HepG2 (cell line): ENCODE measurements around the gene TNFRSF21. TPM values are rescaled to one million over a fixed set of nuclear protein-coding genes. Genes with fewer than 3 reads are reported as not detected.
A peak's percentile ranks its signal among the peaks of the same experiment; 100 is the strongest.

ENCODE experiments used
- FOXK2 ChIP-seq: fragments of 450-650 bp; IDR thresholded peaks from 2 replicates; pipeline ENCODE4 v1.6.1; 2016
- FOXM1 ChIP-seq: sonication (generic); formaldehyde crosslinking; IDR thresholded peaks from 2 replicates; pipeline ENCODE4 v1.5.0; 2020; ENCODE audit warnings: missing genetic modification reagents
- HCFC1 ChIP-seq: fragments of 150-350 bp; IDR thresholded peaks from 2 replicates; pipeline ENCODE4 v1.6.1; 2014; ENCODE audit warnings: low read depth, low read length
- HES4 ChIP-seq: sonication (generic); formaldehyde crosslinking; IDR thresholded peaks from 2 replicates; pipeline ENCODE4 v1.9.0; 2021; ENCODE audit warnings: mild to moderate bottlenecking, missing genetic modification reagents, borderline replicate concordance
- HOXD1 ChIP-seq: sonication (generic); formaldehyde crosslinking; IDR thresholded peaks from 2 replicates; pipeline ENCODE4 v1.5.0; 2020; ENCODE audit warnings: missing genetic modification reagents
- KDM6A ChIP-seq: IDR thresholded peaks from 2 replicates; pipeline ENCODE4 v1.6.1; 2016; ENCODE audit warnings: low read depth
- KLF6 ChIP-seq: IDR thresholded peaks from 2 replicates; pipeline ENCODE4 v1.8.0; 2016; ENCODE audit warnings: missing biosample characterization, missing genetic modification reagents
- RBM22 ChIP-seq: fragments of 200-400 bp; formaldehyde crosslinking; optimal IDR thresholded peaks from 2 replicates; pipeline ENCODE3; 2017; ENCODE audit warnings: mild to moderate bottlenecking, low read length, moderate library complexity
- REL ChIP-seq: sonication (generic); formaldehyde crosslinking; conservative IDR thresholded peaks from 2 replicates; pipeline ENCODE4 v1.8.0; 2022; ENCODE audit warnings: mild to moderate bottlenecking, missing genetic modification reagents, moderate library complexity
- SAFB2 ChIP-seq: sonication (generic); formaldehyde crosslinking; IDR thresholded peaks from 2 replicates; pipeline ENCODE4 v1.5.1; 2020; ENCODE audit warnings: missing genetic modification reagents, low read depth, mild to moderate bottlenecking, borderline replicate concordance
- SALL1 ChIP-seq: sonication (generic); formaldehyde crosslinking; IDR thresholded peaks from 2 replicates; pipeline ENCODE4 v1.8.0; 2022; ENCODE audit warnings: mild to moderate bottlenecking, missing genetic modification reagents
- SIX4 ChIP-seq: sonication (generic); formaldehyde crosslinking; IDR thresholded peaks from 2 replicates; pipeline ENCODE4 v1.4.0; 2020; ENCODE audit warnings: missing genetic modification reagents
- ZBTB38 ChIP-seq: sonication (generic); formaldehyde crosslinking; IDR thresholded peaks from 2 replicates; pipeline ENCODE4 v1.5.1; 2020; ENCODE audit warnings: mild to moderate bottlenecking, missing genetic modification reagents
- ZBTB7A ChIP-seq: sonication (generic); formaldehyde crosslinking; IDR thresholded peaks from 2 replicates; pipeline ENCODE4 v1.8.0; 2022; ENCODE audit warnings: mild to moderate bottlenecking, missing genetic modification reagents
- ZNF225 ChIP-seq: sonication (generic); formaldehyde crosslinking; IDR thresholded peaks from 2 replicates; pipeline ENCODE4 v1.4.0; 2020; ENCODE audit warnings: mild to moderate bottlenecking, missing genetic modification reagents
- ZNF350 ChIP-seq: sonication (generic); formaldehyde crosslinking; IDR thresholded peaks from 2 replicates; pipeline ENCODE4 v1.4.0; 2020; ENCODE audit warnings: mild to moderate bottlenecking, low read depth, missing genetic modification reagents, borderline replicate concordance
- ZNF430 ChIP-seq: sonication (generic); formaldehyde crosslinking; IDR thresholded peaks from 2 replicates; pipeline ENCODE4 v1.9.0; 2021; ENCODE audit warnings: mild to moderate bottlenecking, missing genetic modification reagents
- ZNF460 ChIP-seq: sonication (generic); formaldehyde crosslinking; IDR thresholded peaks from 2 replicates; pipeline ENCODE4 v1.5.1; 2020; ENCODE audit warnings: missing genetic modification reagents, mild to moderate bottlenecking, borderline replicate concordance
- ZNF780A ChIP-seq: sonication (generic); formaldehyde crosslinking; IDR thresholded peaks from 2 replicates; pipeline ENCODE4 v1.8.0; 2022; ENCODE audit warnings: mild to moderate bottlenecking, missing genetic modification reagents, moderate library complexity
- polyA plus RNA-seq, 8 experiments: library from polyadenylated mRNA; depleted of rRNA in 3 of 8; stranded (reverse) in 7 of 8; unstranded in 1 of 8; fragments of >200 nt; fragmentation: Illumina TruSeq in 4 of 8; extraction: Trizol in 4 of 8; gene quantifications; 2 replicates each; pipeline versions ENCODE4 v1.2.1 to v1.2.3, GENCODE V29; 2011 to 2016; ENCODE audit warnings: low read depth in 4 of 8, missing spikeins in 1 of 8, mixed read lengths in 1 of 8; ENCODE audit not compliant: insufficient read depth in 1 of 8
- total RNA-seq, 5 experiments: library from RNA; depleted of rRNA; stranded (reverse); fragments of >200 nt; fragmentation: Illumina TruSeq; extraction: Trizol; gene quantifications; 2 replicates each; pipeline ENCODE4 v1.2.3, GENCODE V29; 2016; ENCODE audit warnings: low read depth in 1 of 5
- TF ChIP-seq, protein P1 (sequence below): sonication (generic); formaldehyde crosslinking; IDR thresholded peaks from 2 replicates; pipeline ENCODE4 v1.5.1; 2020; ENCODE audit warnings: mild to moderate bottlenecking, moderate library complexity, missing genetic modification reagents
- TF ChIP-seq, protein P2 (sequence below), 2 experiments: IDR thresholded peaks; 2 replicates each; pipeline ENCODE4 v1.6.1; 2011 to 2012; ENCODE audit warnings: low read length in 2 of 2, borderline replicate concordance in 1 of 2, low read depth in 1 of 2, mild to moderate bottlenecking in 1 of 2, moderate library complexity in 1 of 2
- TF ChIP-seq, protein P3 (sequence below): sonication (generic); formaldehyde crosslinking; IDR thresholded peaks from 2 replicates; pipeline ENCODE4 v1.4.0; 2020; ENCODE audit warnings: missing genetic modification reagents

The TNFRSF21 gene
- total and polyA plus RNA-seq, 2 of the 13 experiments (the other 11 are each of a cell fraction or from before 2014, with no cell fraction given), result 24.8 to 46.3 TPM

DNA sequence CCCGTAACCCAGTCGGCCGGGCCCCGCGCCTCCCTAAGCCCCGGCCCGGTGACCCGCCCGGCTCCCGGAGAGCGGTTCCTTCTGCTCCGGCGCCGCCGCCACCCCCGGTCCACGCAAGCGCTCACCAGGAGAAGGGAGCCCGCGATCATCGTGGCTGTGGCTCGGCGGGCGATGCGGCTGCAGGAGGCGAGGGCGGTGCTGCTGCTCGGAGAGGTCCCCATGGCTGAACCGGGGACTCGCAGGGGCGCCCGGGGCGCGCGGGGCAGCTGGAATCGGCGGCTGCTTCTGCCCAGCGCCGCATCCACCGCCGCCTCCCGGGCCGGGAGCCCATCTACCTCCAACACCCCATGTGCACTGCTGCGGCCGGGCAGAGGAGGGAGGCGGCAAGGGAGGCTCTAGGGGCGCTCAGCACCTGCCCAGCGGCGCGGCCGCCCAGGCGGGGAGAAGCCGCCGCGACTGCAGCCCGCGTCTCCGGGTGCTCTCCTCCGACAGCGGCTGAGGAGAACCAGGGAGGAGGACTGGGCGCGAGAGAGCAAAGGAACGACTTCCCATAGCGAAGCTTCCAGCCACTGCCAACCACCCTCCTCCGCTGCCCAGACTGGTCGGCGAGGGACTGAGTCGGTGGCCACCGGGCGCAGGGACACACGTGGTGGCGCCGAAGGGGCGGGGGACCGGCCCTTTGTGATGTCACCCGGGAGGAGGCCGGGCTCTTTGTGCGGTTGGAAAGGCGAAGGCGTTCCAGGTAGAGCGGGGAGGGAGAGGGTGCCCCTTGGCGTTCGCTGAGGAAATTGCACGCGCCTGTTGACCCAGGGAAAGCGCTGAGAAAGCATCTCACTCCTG is at the start of gene TNFRSF21 (continued):
- TF ChIP-seq, protein P1, sequence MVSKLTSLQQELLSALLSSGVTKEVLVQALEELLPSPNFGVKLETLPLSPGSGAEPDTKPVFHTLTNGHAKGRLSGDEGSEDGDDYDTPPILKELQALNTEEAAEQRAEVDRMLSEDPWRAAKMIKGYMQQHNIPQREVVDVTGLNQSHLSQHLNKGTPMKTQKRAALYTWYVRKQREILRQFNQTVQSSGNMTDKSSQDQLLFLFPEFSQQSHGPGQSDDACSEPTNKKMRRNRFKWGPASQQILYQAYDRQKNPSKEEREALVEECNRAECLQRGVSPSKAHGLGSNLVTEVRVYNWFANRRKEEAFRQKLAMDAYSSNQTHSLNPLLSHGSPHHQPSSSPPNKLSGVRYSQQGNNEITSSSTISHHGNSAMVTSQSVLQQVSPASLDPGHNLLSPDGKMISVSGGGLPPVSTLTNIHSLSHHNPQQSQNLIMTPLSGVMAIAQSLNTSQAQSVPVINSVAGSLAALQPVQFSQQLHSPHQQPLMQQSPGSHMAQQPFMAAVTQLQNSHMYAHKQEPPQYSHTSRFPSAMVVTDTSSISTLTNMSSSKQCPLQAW, result peak; percentile 94
- TF ChIP-seq ZNF430, result peak; percentile 89
- TF ChIP-seq ZNF460, result no peak
- TF ChIP-seq HCFC1, result 0 out of 2 replicates have a peak, but pooled peaks have one; percentile 15
- TF ChIP-seq REL, result peak; percentile 99
- peak; percentile 98 for TF ChIP-seq KLF6
- peak; percentile 89 for TF ChIP-seq ZBTB38 (CRISPR knock-in tag)
- no peak for TF ChIP-seq HES4 (CRISPR knock-in tag)
- TF ChIP-seq ZNF225, result peak; percentile 85
- peak; percentile 61 for TF ChIP-seq RBM22
- peak; percentile 47; the same call in 1 of the 2 replicates for TF ChIP-seq SIX4 (CRISPR knock-in tag)
- TF ChIP-seq FOXK2, result no peak
- TF ChIP-seq ZNF780A (CRISPR knock-in tag), result peak; percentile 96; the same call in 1 of the 2 replicates
- TF ChIP-seq SAFB2 (CRISPR knock-in tag), result peak; percentile 64
- TF ChIP-seq ZBTB7A (CRISPR knock-in tag), result no peak
- peak; percentile 95 for TF ChIP-seq HOXD1 (CRISPR knock-in tag)
- TF ChIP-seq KDM6A (CRISPR knock-in tag), result no peak
- no peak for TF ChIP-seq FOXM1 (CRISPR knock-in tag)
- TF ChIP-seq SALL1 (CRISPR knock-in tag), result peak; percentile 93
- TF ChIP-seq, protein P2, sequence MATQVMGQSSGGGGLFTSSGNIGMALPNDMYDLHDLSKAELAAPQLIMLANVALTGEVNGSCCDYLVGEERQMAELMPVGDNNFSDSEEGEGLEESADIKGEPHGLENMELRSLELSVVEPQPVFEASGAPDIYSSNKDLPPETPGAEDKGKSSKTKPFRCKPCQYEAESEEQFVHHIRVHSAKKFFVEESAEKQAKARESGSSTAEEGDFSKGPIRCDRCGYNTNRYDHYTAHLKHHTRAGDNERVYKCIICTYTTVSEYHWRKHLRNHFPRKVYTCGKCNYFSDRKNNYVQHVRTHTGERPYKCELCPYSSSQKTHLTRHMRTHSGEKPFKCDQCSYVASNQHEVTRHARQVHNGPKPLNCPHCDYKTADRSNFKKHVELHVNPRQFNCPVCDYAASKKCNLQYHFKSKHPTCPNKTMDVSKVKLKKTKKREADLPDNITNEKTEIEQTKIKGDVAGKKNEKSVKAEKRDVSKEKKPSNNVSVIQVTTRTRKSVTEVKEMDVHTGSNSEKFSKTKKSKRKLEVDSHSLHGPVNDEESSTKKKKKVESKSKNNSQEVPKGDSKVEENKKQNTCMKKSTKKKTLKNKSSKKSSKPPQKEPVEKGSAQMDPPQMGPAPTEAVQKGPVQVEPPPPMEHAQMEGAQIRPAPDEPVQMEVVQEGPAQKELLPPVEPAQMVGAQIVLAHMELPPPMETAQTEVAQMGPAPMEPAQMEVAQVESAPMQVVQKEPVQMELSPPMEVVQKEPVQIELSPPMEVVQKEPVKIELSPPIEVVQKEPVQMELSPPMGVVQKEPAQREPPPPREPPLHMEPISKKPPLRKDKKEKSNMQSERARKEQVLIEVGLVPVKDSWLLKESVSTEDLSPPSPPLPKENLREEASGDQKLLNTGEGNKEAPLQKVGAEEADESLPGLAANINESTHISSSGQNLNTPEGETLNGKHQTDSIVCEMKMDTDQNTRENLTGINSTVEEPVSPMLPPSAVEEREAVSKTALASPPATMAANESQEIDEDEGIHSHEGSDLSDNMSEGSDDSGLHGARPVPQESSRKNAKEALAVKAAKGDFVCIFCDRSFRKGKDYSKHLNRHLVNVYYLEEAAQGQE (IDR thresholded peaks at IDR 0.05; ENCODE audit: borderline replicate concordance in 1 of 2, low read depth in 1 of 2, low read length in 2 of 2), result peak in 1 of 2 experiments; percentile 73; a peak in 1 of 4 replicates
- TF ChIP-seq ZNF350, result peak; percentile 95
- TF ChIP-seq, protein P3, sequence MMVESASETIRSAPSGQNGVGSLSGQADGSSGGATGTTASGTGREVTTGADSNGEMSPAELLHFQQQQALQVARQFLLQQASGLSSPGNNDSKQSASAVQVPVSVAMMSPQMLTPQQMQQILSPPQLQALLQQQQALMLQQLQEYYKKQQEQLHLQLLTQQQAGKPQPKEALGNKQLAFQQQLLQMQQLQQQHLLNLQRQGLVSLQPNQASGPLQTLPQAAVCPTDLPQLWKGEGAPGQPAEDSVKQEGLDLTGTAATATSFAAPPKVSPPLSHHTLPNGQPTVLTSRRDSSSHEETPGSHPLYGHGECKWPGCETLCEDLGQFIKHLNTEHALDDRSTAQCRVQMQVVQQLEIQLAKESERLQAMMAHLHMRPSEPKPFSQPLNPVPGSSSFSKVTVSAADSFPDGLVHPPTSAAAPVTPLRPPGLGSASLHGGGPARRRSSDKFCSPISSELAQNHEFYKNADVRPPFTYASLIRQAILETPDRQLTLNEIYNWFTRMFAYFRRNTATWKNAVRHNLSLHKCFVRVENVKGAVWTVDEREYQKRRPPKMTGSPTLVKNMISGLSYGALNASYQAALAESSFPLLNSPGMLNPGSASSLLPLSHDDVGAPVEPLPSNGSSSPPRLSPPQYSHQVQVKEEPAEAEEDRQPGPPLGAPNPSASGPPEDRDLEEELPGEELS (CRISPR knock-in tag), result peak; percentile 85
